ENCODE measurements around the gene MCOLN1. TPM values are rescaled to one million over a fixed set of nuclear protein-coding genes. Genes with fewer than 3 reads are reported as not detected.

MCOLN1 gene
- total and polyA plus RNA-seq, 4 donors: 10.9 to 17.0 (median 13.7) TPM

DNA sequence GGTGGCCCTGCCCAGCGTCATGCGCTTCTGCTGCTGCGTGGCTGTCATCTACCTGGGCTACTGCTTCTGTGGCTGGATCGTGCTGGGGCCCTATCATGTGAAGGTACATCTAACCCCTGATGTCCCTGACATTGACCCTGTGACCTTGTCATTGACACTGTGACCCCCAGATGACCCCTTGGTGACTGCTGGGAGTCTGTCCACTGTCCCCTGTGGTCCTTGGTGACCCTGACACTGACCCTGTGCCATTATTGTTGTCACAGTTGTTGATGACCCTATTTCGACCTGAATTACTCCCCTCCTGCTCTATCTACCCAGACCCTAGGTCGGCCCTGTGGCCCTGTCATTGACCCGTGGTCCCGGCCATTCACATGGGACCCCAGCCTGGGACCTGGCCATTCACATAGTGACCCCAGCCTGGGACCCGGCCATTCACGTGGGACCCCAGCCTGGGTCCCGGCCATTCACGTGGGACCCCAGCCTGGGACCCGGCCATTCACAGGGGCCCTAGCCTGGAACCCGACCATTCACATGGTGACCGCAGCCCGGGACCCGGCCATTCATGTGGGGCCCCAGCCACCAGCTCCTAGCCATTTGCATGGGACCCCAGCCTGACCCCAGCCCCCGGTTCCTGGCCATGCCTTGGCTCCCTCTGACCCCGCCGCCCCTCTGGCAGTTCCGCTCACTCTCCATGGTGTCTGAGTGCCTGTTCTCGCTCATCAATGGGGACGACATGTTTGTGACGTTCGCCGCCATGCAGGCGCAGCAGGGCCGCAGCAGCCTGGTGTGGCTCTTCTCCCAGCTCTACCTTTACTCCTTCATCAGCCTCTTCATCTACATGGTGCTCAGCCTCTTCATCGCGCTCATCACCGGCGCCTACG is 7.4 kb downstream of the MCOLN1 start:
- peaks cover 4 to 16% (median 12%) of the 10 kb centered on the region in 4 donors for H3K4me1 ChIP-seq (ENCODE audit: control insufficient read depth in 4 of 4, insufficient read depth in 4 of 4, low read length in 3 of 4)
- TF ChIP-seq RAD21 (IDR thresholded peaks at IDR 0.05) (no peak), EGR1 (IDR thresholded peaks at IDR 0.05; ENCODE audit: low read depth in 2 of 2) (no peak), SP1 (IDR thresholded peaks at IDR 0.05) (no peak), FOXA2 (IDR thresholded peaks at IDR 0.05) (no peak), HNF4A (conservative IDR thresholded peaks at IDR 0.05) (no peak), YY1 (IDR thresholded peaks at IDR 0.05) (no peak), NR2F2 (IDR thresholded peaks at IDR 0.05) (no peak), ZBTB33 (IDR thresholded peaks at IDR 0.05) (no peak), RXRA (IDR thresholded peaks at IDR 0.05) (no peak), TAF1 (conservative IDR thresholded peaks at IDR 0.05) (no peak), GABPA (IDR thresholded peaks at IDR 0.05 in 1 of 2, conservative IDR thresholded peaks at IDR 0.05 in 1 of 2) (no peak), HNF4G (IDR thresholded peaks at IDR 0.05) (no peak)
- TF ChIP-seq, protein P1, sequence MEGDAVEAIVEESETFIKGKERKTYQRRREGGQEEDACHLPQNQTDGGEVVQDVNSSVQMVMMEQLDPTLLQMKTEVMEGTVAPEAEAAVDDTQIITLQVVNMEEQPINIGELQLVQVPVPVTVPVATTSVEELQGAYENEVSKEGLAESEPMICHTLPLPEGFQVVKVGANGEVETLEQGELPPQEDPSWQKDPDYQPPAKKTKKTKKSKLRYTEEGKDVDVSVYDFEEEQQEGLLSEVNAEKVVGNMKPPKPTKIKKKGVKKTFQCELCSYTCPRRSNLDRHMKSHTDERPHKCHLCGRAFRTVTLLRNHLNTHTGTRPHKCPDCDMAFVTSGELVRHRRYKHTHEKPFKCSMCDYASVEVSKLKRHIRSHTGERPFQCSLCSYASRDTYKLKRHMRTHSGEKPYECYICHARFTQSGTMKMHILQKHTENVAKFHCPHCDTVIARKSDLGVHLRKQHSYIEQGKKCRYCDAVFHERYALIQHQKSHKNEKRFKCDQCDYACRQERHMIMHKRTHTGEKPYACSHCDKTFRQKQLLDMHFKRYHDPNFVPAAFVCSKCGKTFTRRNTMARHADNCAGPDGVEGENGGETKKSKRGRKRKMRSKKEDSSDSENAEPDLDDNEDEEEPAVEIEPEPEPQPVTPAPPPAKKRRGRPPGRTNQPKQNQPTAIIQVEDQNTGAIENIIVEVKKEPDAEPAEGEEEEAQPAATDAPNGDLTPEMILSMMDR (IDR thresholded peaks at IDR 0.05; ENCODE audit: low read depth, low read length, missing input control): no peak
- TF ChIP-seq, protein P2, sequence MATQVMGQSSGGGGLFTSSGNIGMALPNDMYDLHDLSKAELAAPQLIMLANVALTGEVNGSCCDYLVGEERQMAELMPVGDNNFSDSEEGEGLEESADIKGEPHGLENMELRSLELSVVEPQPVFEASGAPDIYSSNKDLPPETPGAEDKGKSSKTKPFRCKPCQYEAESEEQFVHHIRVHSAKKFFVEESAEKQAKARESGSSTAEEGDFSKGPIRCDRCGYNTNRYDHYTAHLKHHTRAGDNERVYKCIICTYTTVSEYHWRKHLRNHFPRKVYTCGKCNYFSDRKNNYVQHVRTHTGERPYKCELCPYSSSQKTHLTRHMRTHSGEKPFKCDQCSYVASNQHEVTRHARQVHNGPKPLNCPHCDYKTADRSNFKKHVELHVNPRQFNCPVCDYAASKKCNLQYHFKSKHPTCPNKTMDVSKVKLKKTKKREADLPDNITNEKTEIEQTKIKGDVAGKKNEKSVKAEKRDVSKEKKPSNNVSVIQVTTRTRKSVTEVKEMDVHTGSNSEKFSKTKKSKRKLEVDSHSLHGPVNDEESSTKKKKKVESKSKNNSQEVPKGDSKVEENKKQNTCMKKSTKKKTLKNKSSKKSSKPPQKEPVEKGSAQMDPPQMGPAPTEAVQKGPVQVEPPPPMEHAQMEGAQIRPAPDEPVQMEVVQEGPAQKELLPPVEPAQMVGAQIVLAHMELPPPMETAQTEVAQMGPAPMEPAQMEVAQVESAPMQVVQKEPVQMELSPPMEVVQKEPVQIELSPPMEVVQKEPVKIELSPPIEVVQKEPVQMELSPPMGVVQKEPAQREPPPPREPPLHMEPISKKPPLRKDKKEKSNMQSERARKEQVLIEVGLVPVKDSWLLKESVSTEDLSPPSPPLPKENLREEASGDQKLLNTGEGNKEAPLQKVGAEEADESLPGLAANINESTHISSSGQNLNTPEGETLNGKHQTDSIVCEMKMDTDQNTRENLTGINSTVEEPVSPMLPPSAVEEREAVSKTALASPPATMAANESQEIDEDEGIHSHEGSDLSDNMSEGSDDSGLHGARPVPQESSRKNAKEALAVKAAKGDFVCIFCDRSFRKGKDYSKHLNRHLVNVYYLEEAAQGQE (IDR thresholded peaks at IDR 0.05): no peak
- TF ChIP-seq, protein P3, sequence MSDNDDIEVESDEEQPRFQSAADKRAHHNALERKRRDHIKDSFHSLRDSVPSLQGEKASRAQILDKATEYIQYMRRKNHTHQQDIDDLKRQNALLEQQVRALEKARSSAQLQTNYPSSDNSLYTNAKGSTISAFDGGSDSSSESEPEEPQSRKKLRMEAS (IDR thresholded peaks at IDR 0.05): no peak
- TF ChIP-seq, protein P4, sequence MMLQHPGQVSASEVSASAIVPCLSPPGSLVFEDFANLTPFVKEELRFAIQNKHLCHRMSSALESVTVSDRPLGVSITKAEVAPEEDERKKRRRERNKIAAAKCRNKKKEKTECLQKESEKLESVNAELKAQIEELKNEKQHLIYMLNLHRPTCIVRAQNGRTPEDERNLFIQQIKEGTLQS (IDR thresholded peaks at IDR 0.05): no peak
- no peaks in the 10 kb centered on the region for H3K9me3 ChIP-seq (ENCODE audit: control insufficient read depth in 4 of 4, low read length in 3 of 4)
- H3K27me3 ChIP-seq (ENCODE audit: control insufficient read depth in 4 of 4, insufficient read depth in 4 of 4, low read length in 3 of 4): no peaks in the 10 kb centered on the region
- H3K4me3 ChIP-seq (ENCODE audit: low read depth in 1 of 3, low read length in 3 of 3): no peak overlapping the region
- no peak for DNase-seq (ENCODE audit: low spot score)
- no peak overlapping the region for H3K27ac ChIP-seq (ENCODE audit: low read depth in 1 of 2, low read length in 2 of 2)
- peaks cover 0 to 21% (median 5%) of the 10 kb centered on the region in 4 donors for H3K36me3 ChIP-seq (ENCODE audit: control insufficient read depth in 4 of 4, insufficient read depth in 3 of 4, low read depth in 1 of 4, low read length in 3 of 4)
- H3K9ac ChIP-seq (ENCODE audit: low read depth in 1 of 2, low read length in 2 of 2): no peak overlapping the region
- 95% methylated on average over 33 of the region's 33 CpGs for WGBS

Data from liver (tissue), 9 donors.